ENCODE measurements around the gene GSTM4.

- TF ChIP-seq CTCF (IDR thresholded peaks at IDR 0.05) (no peak), ZFX (IDR thresholded peaks at IDR 0.05; ENCODE audit: borderline replicate concordance) (no peak)
Observed at GRCh38 chr1:109661391-109661790, 5.5 kb downstream of the GSTM4 start.

Data from 22Rv1 (cell line).